Skeletal muscle tissue (tissue), 4 donors: Measurements from ENCODE around the gene TAF5L. TPM values are rescaled to one million over a fixed set of nuclear protein-coding genes. Genes with fewer than 3 reads are reported as not detected.

Experiments used
- H3K27ac ChIP-seq: one replicate; pipeline ENCODE4 v1.7.0; 2013; ENCODE audit warnings: mild to moderate bottlenecking, low read depth, low read length, inconsistent platforms
- H3K27me3 ChIP-seq, 3 donors: one replicate each; pipeline ENCODE4 v1.7.0; 2013; ENCODE audit warnings: low read length in 3 of 3; ENCODE audit not compliant: control insufficient read depth in 3 of 3, insufficient read depth in 3 of 3
- H3K36me3 ChIP-seq, 3 donors: one replicate each; pipeline ENCODE4 v1.7.0; 2013; ENCODE audit warnings: low read length in 3 of 3; ENCODE audit not compliant: control insufficient read depth in 3 of 3, insufficient read depth in 3 of 3
- H3K4me1 ChIP-seq, 3 donors: one replicate each; pipeline ENCODE4 v1.7.0; 2013; ENCODE audit warnings: low read length in 3 of 3, mild to moderate bottlenecking in 3 of 3; ENCODE audit not compliant: control insufficient read depth in 3 of 3, insufficient read depth in 3 of 3
- H3K4me3 ChIP-seq, 3 donors: one replicate each; pipeline ENCODE4 v1.7.0; 2013; ENCODE audit warnings: low read length in 3 of 3
- H3K9ac ChIP-seq, 3 donors: one replicate each; pipeline ENCODE4 v1.7.0; 2013; ENCODE audit warnings: low read length in 3 of 3, mild to moderate bottlenecking in 3 of 3, moderate library complexity in 2 of 3, low read depth in 1 of 3
- H3K9me3 ChIP-seq, 3 donors: one replicate each; pipeline ENCODE4 v1.7.0; 2013; ENCODE audit warnings: low read length in 3 of 3; ENCODE audit not compliant: control insufficient read depth in 3 of 3
- total RNA-seq: library from RNA; depleted of rRNA; stranded (reverse); fragments of >200 nt; gene quantifications from one replicate; pipeline ENCODE4 v1.2.3, GENCODE V29; 2014
- donor health status: Osteomylitis.

Gene TAF5L
- total RNA-seq: 9.9 TPM

DNA sequence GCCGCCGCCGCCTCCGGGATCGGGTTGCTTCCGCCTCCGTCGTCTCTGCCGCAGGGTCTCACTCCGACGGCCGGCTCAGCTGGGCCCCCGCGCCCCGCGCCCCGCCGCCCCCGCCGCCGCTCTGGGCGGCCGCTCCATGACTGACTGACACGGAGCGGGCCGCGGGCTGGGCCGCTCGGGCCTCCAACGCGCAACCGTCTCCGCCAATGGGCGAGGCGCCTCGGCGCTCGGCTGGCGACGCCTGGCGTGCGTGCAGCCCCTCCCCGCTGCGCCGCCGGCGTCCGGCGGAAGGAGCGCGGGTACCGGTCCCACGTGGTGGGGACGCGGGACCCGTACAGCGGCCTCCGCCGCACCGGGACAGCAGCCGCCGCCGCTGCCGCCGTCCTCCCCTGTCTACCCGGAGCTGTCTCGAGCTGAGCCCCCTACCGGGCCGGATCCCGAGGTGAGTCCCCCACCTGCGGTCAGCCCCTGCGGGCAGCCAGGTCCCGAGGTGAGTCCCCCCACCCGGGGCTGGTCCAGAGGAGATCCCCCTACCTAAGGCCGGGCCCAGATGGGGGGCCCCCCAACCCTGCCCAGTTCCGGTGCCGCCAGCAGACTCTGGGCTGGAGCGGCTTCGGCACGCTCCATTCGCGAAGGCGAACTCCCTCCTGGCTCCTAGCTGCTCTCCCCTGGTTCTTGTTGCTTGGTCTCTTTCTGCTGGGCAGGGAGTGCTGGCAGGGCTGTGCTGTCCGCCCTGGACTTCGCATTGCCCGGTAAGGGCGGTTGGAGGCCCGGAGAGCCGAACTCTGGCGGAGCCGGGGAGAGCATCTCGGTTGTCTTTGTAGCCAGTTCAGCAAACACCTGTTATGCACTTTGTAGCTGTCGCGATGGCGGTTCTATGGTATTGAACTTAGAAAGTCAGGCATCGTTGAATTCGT, at the start of gene TAF5L, which contains the start of gene URB2:
Gene TAF5L, minus strand, starts transcription at position 208 of the 917 bp plus-strand sequence. CDS start 11,640 bp downstream, outside the sequence.
Gene URB2, plus strand, starts transcription at position 333 of the 917 bp plus-strand sequence. CDS start 1,387 bp downstream, outside the sequence.
- Histone ChIP-seq H3K36me3 (peaks cover 0 to 5% (median 4%) of the 10 kb centered on the region in 3 donors), H3K27ac (peak within 1 kb of the TSS; percentile 74), H3K27me3 (no peaks in the 10 kb centered on the region), H3K4me3 (peak within 1 kb of the TSS; percentile 92 to 94 (median 93)), H3K4me1 (peaks cover 27 to 43% (median 32%) of the 10 kb centered on the region in 3 donors), H3K9me3 (no peaks in the 10 kb centered on the region), H3K9ac (peak within 1 kb of the TSS; percentile 88 to 89 (median 88))

DNA sequence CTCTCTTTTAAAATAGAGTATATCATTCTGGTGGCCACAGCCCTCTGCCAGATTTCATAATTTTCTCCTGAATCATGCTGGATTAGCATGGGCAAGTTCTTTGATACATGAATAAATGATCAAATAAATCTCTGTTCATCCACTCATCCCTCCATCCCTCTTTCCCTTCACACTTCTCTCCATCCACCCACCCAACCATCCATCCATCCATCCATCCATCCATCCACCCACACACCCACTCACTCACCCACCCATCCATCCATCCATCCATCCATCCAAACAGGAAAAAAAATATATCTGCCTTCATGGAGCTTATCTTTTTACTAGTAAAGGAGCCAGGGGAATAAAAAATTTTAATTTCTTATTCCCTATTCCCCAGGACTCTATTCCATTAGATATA, 49.5 kb upstream of the TAF5L start:
- no peak overlapping the region for H3K4me3 ChIP-seq
- H3K36me3 ChIP-seq: no peaks in the 10 kb centered on the region
- no peak overlapping the region for H3K27ac ChIP-seq
- no peaks in the 10 kb centered on the region for H3K27me3 ChIP-seq
- H3K9me3 ChIP-seq: no peaks in the 10 kb centered on the region
- no peaks in the 10 kb centered on the region for H3K4me1 ChIP-seq
- H3K9ac ChIP-seq: no peak overlapping the region

DNA sequence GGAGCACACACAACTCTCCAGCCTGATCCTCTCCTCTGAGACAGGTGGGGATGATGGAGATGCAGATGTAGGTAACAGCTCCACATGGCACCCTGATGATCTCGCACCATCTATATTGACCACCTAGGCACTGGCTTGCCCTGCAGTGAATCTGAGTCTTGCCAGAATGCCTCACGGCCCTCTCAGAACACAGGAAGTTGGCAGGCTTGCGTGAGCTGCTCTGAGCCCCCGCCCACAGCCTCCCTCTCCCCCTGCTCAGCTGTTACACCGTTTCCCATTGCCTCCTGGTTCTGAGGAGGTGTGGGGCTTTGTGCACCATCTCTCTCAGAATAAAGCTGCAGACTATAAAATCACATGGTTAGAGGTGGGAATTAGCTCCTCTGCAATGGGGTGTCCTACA, 48.1 kb upstream of the TAF5L start:
- Histone ChIP-seq H3K4me1 (no peaks in the 10 kb centered on the region), H3K36me3 (no peaks in the 10 kb centered on the region), H3K27ac (no peak overlapping the region), H3K9ac (no peak overlapping the region), H3K9me3 (no peaks in the 10 kb centered on the region), H3K4me3 (no peak overlapping the region), H3K27me3 (no peaks in the 10 kb centered on the region)

DNA sequence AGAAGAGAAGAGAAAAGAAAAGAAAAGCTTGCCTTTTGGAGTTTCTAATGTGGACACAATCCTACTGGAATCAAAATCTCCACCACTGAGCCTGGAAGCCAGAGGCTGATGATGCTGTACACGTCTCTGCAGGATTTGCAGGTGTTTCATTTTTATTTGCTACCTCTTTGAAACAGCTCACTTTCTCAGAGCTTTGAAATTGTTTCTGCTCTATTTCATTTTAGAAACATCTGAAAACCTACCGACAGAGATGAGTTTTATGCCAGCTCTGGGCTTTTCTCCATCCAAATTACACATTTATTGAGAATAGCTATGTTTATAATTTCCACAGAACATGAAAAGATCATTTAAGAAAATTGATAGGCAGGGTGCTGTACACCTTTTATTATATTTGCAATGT, 46.3 kb upstream of the TAF5L start:
- Histone ChIP-seq H3K9me3 (no peaks in the 10 kb centered on the region), H3K27me3 (no peaks in the 10 kb centered on the region), H3K9ac (no peak overlapping the region), H3K4me1 (no peaks in the 10 kb centered on the region), H3K4me3 (no peak overlapping the region), H3K27ac (no peak overlapping the region), H3K36me3 (no peaks in the 10 kb centered on the region)

DNA sequence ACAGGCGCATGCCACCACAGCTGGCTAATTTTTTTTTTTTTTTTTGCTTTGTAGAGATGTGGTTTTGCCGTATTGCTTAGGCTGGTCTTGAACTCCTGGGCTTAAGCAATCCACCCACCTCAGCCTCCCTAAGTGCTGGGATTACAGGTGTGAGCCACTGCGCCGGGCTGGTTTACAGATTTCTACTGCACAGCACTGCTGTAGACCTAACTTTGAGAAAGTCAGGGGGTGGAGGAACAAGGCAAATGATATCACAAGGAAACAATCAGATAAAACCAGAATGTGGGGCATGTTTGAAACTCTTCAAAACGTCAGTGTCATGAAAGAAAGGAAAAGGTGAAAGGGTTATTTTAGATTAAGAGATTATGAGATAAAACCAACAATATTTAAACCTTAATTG, 45.4 kb upstream of the TAF5L start:
- Histone ChIP-seq H3K4me1 (no peaks in the 10 kb centered on the region), H3K9ac (no peak overlapping the region), H3K9me3 (no peaks in the 10 kb centered on the region), H3K27me3 (no peaks in the 10 kb centered on the region), H3K36me3 (no peaks in the 10 kb centered on the region), H3K27ac (no peak overlapping the region), H3K4me3 (no peak overlapping the region)

DNA sequence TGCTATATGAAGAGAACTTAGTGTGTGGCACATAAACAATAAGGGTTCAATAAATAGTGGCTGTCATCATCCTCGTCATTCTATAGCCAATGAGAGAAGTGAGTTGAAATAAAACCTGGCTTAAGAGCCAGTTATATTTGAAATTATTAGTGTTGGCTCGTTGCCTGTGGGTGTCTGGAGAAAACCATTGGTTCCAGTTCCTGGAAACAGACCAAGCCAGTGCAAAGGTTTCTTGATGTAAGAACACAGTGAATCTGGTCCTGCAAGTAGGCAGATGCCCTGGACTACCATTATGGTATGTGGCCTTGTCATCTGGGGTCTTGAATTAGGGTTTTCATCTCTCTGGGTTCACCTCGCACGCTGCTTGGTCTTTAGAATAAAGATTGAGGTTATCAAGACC, 43.4 kb upstream of the TAF5L start:
- no peaks in the 10 kb centered on the region for H3K27me3 ChIP-seq

DNA sequence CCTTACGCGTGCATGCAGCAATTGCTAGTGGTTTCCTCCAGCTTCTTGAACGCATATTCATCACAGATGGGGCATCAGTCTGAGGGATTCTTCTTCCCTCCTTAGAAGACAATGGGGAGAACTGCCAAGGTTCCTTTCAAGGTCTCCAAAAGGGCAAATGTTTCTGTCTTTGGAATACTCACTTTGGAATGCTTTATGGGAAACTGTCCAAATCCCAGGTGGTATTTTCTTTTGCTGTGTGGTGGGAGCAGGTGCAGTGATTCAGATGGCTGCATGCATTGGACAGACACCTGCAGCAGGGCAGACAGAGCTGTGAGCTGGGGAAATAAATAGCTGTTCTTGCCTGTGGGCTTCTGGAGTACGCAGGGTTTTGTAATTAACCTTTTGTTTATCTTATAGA, 40.7 kb upstream of the TAF5L start:
- Histone ChIP-seq H3K27me3 (no peaks in the 10 kb centered on the region), H3K36me3 (no peaks in the 10 kb centered on the region), H3K9ac (no peak overlapping the region), H3K4me1 (peaks cover 5 to 9% (median 8%) of the 10 kb centered on the region in 3 donors), H3K4me3 (no peak overlapping the region), H3K27ac (no peak overlapping the region), H3K9me3 (no peaks in the 10 kb centered on the region)

More for the DNA sequence above, 43.4 kb upstream of the TAF5L start:
- H3K27ac ChIP-seq: no peak overlapping the region
- H3K9me3 ChIP-seq: no peaks in the 10 kb centered on the region
- no peak overlapping the region for H3K4me3 ChIP-seq
- H3K4me1 ChIP-seq: peaks cover 5 to 6% (median 5%) of the 10 kb centered on the region in 3 donors
- no peak overlapping the region for H3K9ac ChIP-seq
- no peaks in the 10 kb centered on the region for H3K36me3 ChIP-seq

DNA sequence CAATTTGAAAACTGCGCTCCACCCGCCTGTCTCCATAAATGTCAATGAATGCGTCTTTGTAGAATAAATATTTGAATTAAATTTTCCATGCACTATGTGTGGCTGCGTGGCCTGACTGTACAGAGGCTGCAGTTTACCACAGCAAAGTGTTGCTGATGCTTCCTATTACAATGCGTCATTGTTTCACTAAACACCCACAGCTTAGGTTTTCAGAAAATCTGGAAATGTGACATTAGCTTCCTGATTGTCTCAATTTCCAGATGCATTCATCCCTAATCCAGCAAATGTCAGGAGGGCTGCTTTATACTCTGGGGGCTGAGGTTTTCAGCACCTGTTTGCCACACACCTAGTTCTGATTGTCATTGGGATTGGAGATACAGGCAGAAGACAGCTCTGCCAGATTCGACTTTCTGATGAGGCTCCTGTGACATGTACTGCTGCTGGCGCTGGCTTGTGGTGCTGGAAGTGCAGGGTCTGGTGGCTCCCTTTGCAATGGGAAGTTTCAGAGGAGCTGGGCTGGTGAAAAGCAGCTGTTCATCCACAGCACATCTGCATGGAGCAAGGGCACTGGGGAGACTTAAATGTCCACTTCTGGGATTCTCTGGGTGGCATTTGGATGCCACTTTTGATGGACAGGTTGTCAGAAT, 40.1 kb upstream of the TAF5L start:
- Histone ChIP-seq H3K27ac (no peak overlapping the region), H3K9me3 (no peaks in the 10 kb centered on the region), H3K9ac (no peak overlapping the region), H3K4me1 (peaks cover 5 to 14% (median 8%) of the 10 kb centered on the region in 3 donors), H3K4me3 (no peak overlapping the region), H3K27me3 (no peaks in the 10 kb centered on the region), H3K36me3 (no peaks in the 10 kb centered on the region)

DNA sequence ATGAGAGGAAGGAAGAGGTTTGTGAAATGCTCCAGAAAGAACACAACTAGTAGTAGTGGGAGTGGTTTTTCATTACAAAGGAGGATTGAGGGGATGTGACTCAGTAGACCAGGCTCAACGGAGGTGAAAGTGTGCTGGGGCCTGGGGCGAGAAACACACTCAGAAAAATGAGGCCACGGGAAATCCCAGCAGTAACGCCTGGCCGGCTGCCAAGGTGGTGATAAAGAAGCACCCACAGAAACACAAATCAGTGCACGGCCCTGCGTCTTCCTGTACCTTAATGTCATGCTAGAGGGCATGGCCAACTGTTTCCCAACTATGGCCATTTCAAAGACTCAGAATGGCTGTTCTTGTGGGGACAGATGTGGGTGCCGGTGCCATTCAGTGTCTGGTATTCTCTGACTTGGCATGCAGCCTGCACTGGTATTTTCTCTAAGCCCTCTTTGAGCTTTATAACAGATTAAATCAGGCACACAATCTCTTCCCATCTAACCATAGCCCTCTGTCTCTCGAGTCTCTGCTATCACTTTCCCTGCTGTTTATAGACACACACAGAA, 38.3 kb upstream of the TAF5L start:
- no peak overlapping the region for H3K27ac ChIP-seq
- no peak overlapping the region for H3K4me3 ChIP-seq
- H3K4me1 ChIP-seq: peaks cover 5 to 14% (median 8%) of the 10 kb centered on the region in 3 donors
- no peaks in the 10 kb centered on the region for H3K27me3 ChIP-seq
- peaks cover 0 to 4% (median under 1%) of the 10 kb centered on the region in 3 donors for H3K36me3 ChIP-seq
- H3K9me3 ChIP-seq: no peaks in the 10 kb centered on the region
- H3K9ac ChIP-seq: no peak overlapping the region
